PC-3 (cell line): ENCODE measurements around the gene PRIMA1. TPM values are rescaled to one million over a fixed set of nuclear protein-coding genes. Genes with fewer than 3 reads are reported as not detected.

Source experiments
- ATAC-seq: fragments of 200-7000 bp; cut with Tn5 transposase; 2 replicates; pipeline ENCODE4 v1.9.1; 2020; ENCODE audit warnings: mild to moderate bottlenecking, moderate library complexity
- BruUV-seq: library from RNA; stranded (reverse); fragments of 400-500 nt; replicated peaks from 2 replicates; lab custom pipeline; 2021; lab: Mats Ljungman, UMichigan
- CTCF ChIA-PET: fragments of 300-600 bp; sonication (Branson Sonifier 250); formaldehyde crosslinking; loops from one replicate; lab custom pipeline; 2022; ENCODE audit warnings: antibody characterized with exemption; lab: Charles Lee
- POLR2A ChIA-PET: fragments of 300-600 bp; sonication (Branson Sonifier 250); formaldehyde crosslinking; loops from one replicate; lab custom pipeline; 2022; ENCODE audit warnings: antibody characterized with exemption; ENCODE audit not compliant: unreplicated experiment; lab: Charles Lee
- DNase-seq: peaks from one replicate; pipeline ENCODE4 v3.0.0-alpha.2; 2015
- H2AFZ ChIP-seq: fragments of 300-600 bp; sonication (generic); 2 replicates; pipeline ENCODE4 v1.6.0; 2016; ENCODE audit warnings: antibody characterized with exemption, low read length
- H3F3A ChIP-seq: fragments of 300-600 bp; sonication (generic); one replicate; pipeline ENCODE4 v1.6.0; 2017; ENCODE audit warnings: antibody characterized with exemption, low read length, control low read depth, mild to moderate bottlenecking; ENCODE audit not compliant: unreplicated experiment
- H3K27ac ChIP-seq: fragments of 300-600 bp; sonication (generic); 2 replicates; pipeline ENCODE4 v1.5.1; 2016; ENCODE audit warnings: mild to moderate bottlenecking, low read length
- H3K27me3 ChIP-seq: fragments of 300-600 bp; sonication (generic); 2 replicates; pipeline ENCODE4 v1.6.1; 2016; ENCODE audit warnings: low read length, mixed read lengths
- H3K36me3 ChIP-seq: fragments of 300-600 bp; sonication (generic); 2 replicates; pipeline ENCODE4 v1.6.1; 2016; ENCODE audit warnings: low read depth, mixed run types, low read length, mixed read lengths
- H3K4me1 ChIP-seq: fragments of 300-600 bp; sonication (generic); 2 replicates; pipeline ENCODE4 v1.5.1; 2016; ENCODE audit warnings: low read length; ENCODE audit not compliant: insufficient read depth
- H3K4me2 ChIP-seq: fragments of 300-600 bp; sonication (generic); 2 replicates; pipeline ENCODE4 v1.6.0; 2016; ENCODE audit warnings: low read length
- H3K4me3 ChIP-seq: fragments of 300-600 bp; sonication (generic); 2 replicates; pipeline ENCODE4 v1.5.1; 2016; ENCODE audit warnings: mild to moderate bottlenecking, low read length, mixed read lengths
- H3K79me2 ChIP-seq: fragments of 300-600 bp; sonication (generic); 2 replicates; pipeline ENCODE4 v1.6.1; 2017; ENCODE audit warnings: low read length, mixed read lengths
- H3K9ac ChIP-seq: fragments of 300-600 bp; sonication (generic); 2 replicates; pipeline ENCODE4 v1.6.0; 2016; ENCODE audit warnings: mild to moderate bottlenecking, low read length
- H3K9me2 ChIP-seq: fragments of 300-600 bp; sonication (generic); replicated peaks from 2 replicates; pipeline ENCODE4 v1.6.1; 2016; ENCODE audit warnings: mixed run types, low read length, mixed read lengths
- H3K9me3 ChIP-seq: fragments of 300-600 bp; sonication (generic); 2 replicates; pipeline ENCODE4 v1.6.1; 2016; ENCODE audit warnings: low read length, mixed read lengths
- H4K20me1 ChIP-seq: fragments of 300-600 bp; sonication (generic); 2 replicates; pipeline ENCODE4 v1.6.1; 2016; ENCODE audit warnings: low read length, mixed read lengths
- EZH2 ChIP-seq: fragments of 300-600 bp; sonication (generic); IDR thresholded peaks from one replicate; pipeline ENCODE4 v1.6.1; 2017; ENCODE audit warnings: antibody characterized with exemption, mild to moderate bottlenecking, low read length; ENCODE audit not compliant: unreplicated experiment
- EZH2phosphoT487 ChIP-seq: fragments of 300-600 bp; sonication (generic); IDR thresholded peaks from 2 replicates; pipeline ENCODE4 v1.6.1; 2018; ENCODE audit warnings: mild to moderate bottlenecking, antibody characterized with exemption, low read length, borderline replicate concordance
- intact Hi-C: fragments of 100-400 bp; cut with micrococcal nuclease; formaldehyde crosslinking; loops from 2 replicates; pipeline ENCODE4 v1.9.0; 2023
- total RNA-seq: library from RNA; depleted of rRNA; stranded (reverse); fragments of >200 nt; gene quantifications from 2 replicates; pipeline ENCODE4 v1.2.3, GENCODE V29; 2014
- TF ChIP-seq, protein P1 (sequence below): fragments of 300-600 bp; sonication (generic); conservative IDR thresholded peaks from 2 replicates; pipeline ENCODE4 v1.5.1; 2017; ENCODE audit warnings: antibody characterized with exemption, low read depth, mild to moderate bottlenecking, low read length

PRIMA1 gene
- total RNA-seq, 1 experiment from 2014 or later, result 0.04 TPM

DNA sequence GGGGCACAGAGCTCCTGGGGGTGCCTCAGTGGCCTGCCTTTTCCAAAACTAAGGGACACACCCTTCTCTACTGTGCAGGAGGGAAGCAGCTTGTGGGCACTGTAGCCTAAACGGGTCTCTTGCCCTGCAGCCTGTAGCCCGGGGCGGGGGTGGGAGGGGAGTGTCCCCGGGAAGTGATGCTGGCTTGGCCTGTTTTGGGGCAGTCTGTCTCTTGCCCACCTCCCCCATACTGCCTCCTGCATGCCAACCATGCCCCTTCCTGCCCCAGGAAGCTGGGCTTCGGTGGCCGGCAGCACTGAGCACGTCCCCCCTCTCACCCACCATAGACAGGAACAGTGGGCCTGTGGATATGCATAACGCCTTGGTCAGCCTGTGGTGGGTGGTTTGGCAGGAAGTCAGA lies 43.4 kb downstream of the PRIMA1 start:
- no peak overlapping the region for H3K9ac ChIP-seq
- TF ChIP-seq EZH2phosphoT487 (no peak), EZH2 (no peak)
- TF ChIP-seq, protein P1, sequence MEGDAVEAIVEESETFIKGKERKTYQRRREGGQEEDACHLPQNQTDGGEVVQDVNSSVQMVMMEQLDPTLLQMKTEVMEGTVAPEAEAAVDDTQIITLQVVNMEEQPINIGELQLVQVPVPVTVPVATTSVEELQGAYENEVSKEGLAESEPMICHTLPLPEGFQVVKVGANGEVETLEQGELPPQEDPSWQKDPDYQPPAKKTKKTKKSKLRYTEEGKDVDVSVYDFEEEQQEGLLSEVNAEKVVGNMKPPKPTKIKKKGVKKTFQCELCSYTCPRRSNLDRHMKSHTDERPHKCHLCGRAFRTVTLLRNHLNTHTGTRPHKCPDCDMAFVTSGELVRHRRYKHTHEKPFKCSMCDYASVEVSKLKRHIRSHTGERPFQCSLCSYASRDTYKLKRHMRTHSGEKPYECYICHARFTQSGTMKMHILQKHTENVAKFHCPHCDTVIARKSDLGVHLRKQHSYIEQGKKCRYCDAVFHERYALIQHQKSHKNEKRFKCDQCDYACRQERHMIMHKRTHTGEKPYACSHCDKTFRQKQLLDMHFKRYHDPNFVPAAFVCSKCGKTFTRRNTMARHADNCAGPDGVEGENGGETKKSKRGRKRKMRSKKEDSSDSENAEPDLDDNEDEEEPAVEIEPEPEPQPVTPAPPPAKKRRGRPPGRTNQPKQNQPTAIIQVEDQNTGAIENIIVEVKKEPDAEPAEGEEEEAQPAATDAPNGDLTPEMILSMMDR, result no peak
- CTCF ChIA-PET, result no interaction called here
- no peaks in the 10 kb centered on the region for H4K20me1 ChIP-seq
- no peak overlapping the region for H3K27ac ChIP-seq
- H3K79me2 ChIP-seq, result no peaks in the 10 kb centered on the region
- H3K4me3 ChIP-seq, result no peak overlapping the region
- no peak for DNase-seq
- peaks cover 35% of the 10 kb centered on the region for H3K27me3 ChIP-seq
- H3K9me2 ChIP-seq, result no peaks in the 10 kb centered on the region
- BruUV-seq, result no TSS peak
- H2AFZ ChIP-seq, result no peak overlapping the region
- H3K4me2 ChIP-seq, result no peak overlapping the region
- no peak for ATAC-seq
- no peaks in the 10 kb centered on the region for H3K4me1 ChIP-seq
- intact Hi-C loops, result no loop called here
- no peaks in the 10 kb centered on the region for H3K36me3 ChIP-seq
- no peaks in the 10 kb centered on the region for H3K9me3 ChIP-seq
- H3F3A ChIP-seq, result no peaks in the 10 kb centered on the region
- POLR2A ChIA-PET, result no interaction called here

DNA sequence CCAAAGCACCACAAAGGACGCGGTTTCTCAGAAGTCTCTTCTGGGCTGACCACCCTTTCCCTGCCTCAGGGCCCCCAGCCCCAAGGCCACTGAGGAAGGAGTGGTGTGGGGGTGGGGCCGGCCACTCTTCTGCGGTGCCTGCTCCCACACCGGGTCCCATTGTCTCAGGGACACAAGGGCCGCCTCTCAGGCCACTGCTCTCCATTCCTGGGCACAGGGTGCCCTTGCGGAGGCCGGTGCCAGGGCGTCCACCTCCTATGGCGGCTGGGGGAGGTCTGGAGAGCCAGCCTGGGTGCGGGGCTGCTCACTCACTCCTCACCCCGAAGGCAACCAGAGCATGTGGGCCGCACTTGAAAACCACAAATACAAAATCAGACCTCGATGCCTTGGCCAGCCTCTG lies 44.1 kb downstream of the PRIMA1 start:
- Histone ChIP-seq H3K9ac (no peak overlapping the region), H4K20me1 (no peaks in the 10 kb centered on the region), H3K4me2 (no peak overlapping the region), H3K9me3 (no peaks in the 10 kb centered on the region), H3K9me2 (no peaks in the 10 kb centered on the region), H3K79me2 (no peaks in the 10 kb centered on the region), H3K4me3 (no peak overlapping the region), H3K27me3 (peaks cover 40% of the 10 kb centered on the region), H3K27ac (no peak overlapping the region), H3K36me3 (no peaks in the 10 kb centered on the region), H3F3A (no peaks in the 10 kb centered on the region), H2AFZ (no peak overlapping the region), H3K4me1 (no peaks in the 10 kb centered on the region)
- intact Hi-C loops, result no loop called here
- ChIA-PET POLR2A (no interaction called here), CTCF (no interaction called here)
- DNase-seq, result no peak
- TF ChIP-seq, protein P1, result no peak
- TF ChIP-seq EZH2phosphoT487 (no peak), EZH2 (no peak)
- no TSS peak for BruUV-seq
- no peak for ATAC-seq

DNA sequence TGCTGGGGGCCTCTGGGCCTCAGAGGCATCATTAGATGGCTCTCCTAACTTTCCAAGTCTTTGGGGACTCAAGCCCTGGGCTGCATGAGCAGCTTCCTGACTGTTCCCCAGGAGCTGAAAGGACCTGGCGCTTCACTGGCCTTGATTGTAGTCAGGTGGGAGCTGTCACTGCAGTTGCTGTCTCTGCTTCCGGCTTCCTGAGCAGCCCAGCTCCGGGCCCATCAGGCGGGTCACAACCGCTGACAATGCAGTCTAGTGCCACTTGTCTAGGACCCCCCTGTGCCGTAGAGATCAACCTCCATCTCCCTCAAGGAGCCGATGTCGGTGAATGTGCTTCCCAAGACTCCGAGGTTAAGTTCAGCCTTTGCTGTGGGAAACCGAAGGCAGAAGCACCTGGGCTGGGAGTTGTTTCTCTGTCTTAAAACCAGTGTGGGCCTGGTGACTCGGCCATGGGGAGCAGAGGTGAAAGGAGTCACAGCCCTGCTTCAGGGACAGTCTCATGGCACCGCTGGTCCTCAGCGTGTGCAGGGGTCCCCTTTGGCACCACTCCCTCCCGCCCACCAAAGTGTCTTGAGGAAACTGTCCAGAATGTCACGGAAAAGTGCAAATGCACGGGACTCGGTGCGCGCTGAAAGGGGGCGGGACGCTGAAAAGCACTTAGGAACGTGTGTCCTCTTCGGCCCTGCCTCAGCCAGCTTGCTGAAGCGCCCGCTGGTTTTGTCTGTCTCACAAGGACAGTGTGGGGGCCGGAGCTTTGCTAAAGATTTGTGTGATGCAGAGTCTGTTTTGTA lies 44.8 kb downstream of the PRIMA1 start:
- no peak overlapping the region for H2AFZ ChIP-seq
- H3F3A ChIP-seq, result no peaks in the 10 kb centered on the region
- H3K27me3 ChIP-seq, result peaks cover 44% of the 10 kb centered on the region
- H4K20me1 ChIP-seq, result no peaks in the 10 kb centered on the region
- H3K9me3 ChIP-seq, result no peaks in the 10 kb centered on the region
- H3K36me3 ChIP-seq, result no peaks in the 10 kb centered on the region
- intact Hi-C loops, result no loop called here
- DNase-seq (no peak), ATAC-seq (no peak)
- ChIA-PET POLR2A (no interaction called here), CTCF (no interaction called here)
- no peak overlapping the region for H3K4me2 ChIP-seq
- H3K27ac ChIP-seq, result no peak overlapping the region
- BruUV-seq, result no TSS peak
- no peaks in the 10 kb centered on the region for H3K9me2 ChIP-seq
- H3K79me2 ChIP-seq, result no peaks in the 10 kb centered on the region
- TF ChIP-seq, protein P1, result no peak
- TF ChIP-seq EZH2 (no peak), EZH2phosphoT487 (no peak)
- H3K9ac ChIP-seq, result no peak overlapping the region
- H3K4me1 ChIP-seq, result no peaks in the 10 kb centered on the region
- H3K4me3 ChIP-seq, result no peak overlapping the region
